HEK293 (cell line): ENCODE data around the gene ORC4.

ENCODE experiments used
- EGR2 ChIP-seq: fragments of 450-650 bp; formaldehyde crosslinking; IDR thresholded peaks from 2 replicates; pipeline ENCODE4 v1.5.1; 2016; ENCODE audit warnings: low read depth, missing biosample characterization, missing genetic modification characterization
- FEZF1 ChIP-seq: fragments of 450-650 bp; formaldehyde crosslinking; IDR thresholded peaks from 2 replicates; pipeline ENCODE4 v1.5.1; 2016; ENCODE audit warnings: missing biosample characterization, missing genetic modification characterization
- GFI1B ChIP-seq: fragments of 450-650 bp; formaldehyde crosslinking; IDR thresholded peaks from 2 replicates; pipeline ENCODE4 v1.5.1; 2016; ENCODE audit warnings: missing biosample characterization, missing genetic modification characterization
- GLIS2 ChIP-seq: fragments of 450-650 bp; formaldehyde crosslinking; IDR thresholded peaks from 2 replicates; pipeline ENCODE4 v1.5.1; 2016; ENCODE audit warnings: missing biosample characterization, missing genetic modification characterization
- REPIN1 ChIP-seq: fragments of 450-650 bp; formaldehyde crosslinking; IDR thresholded peaks from 2 replicates; pipeline ENCODE4 v1.5.1; 2017; ENCODE audit warnings: missing biosample characterization, missing genetic modification characterization, low read depth
- SALL2 ChIP-seq: fragments of 450-650 bp; formaldehyde crosslinking; IDR thresholded peaks from 2 replicates; pipeline ENCODE4 v1.5.0; 2017; ENCODE audit warnings: missing biosample characterization, mild to moderate bottlenecking, missing genetic modification characterization, borderline replicate concordance
- SCRT2 ChIP-seq: fragments of 450-650 bp; formaldehyde crosslinking; IDR thresholded peaks from 2 replicates; pipeline ENCODE4 v1.5.1; 2016; ENCODE audit warnings: missing biosample characterization, missing genetic modification characterization
- ZBTB20 ChIP-seq: fragments of 450-650 bp; formaldehyde crosslinking; IDR thresholded peaks from 2 replicates; pipeline ENCODE4 v1.5.1; 2016; ENCODE audit warnings: missing biosample characterization, missing genetic modification characterization
- ZBTB48 ChIP-seq: fragments of 450-650 bp; formaldehyde crosslinking; IDR thresholded peaks from 2 replicates; pipeline ENCODE4 v1.5.1; 2016; ENCODE audit warnings: missing biosample characterization, missing genetic modification characterization
- ZFP3 ChIP-seq: fragments of 450-650 bp; formaldehyde crosslinking; IDR thresholded peaks from 2 replicates; pipeline ENCODE4 v1.5.1; 2016; ENCODE audit warnings: low read depth, missing biosample characterization, missing genetic modification characterization
- ZNF10 ChIP-seq: fragments of 450-650 bp; formaldehyde crosslinking; IDR thresholded peaks from 2 replicates; pipeline ENCODE4 v1.5.1; 2017; ENCODE audit warnings: missing biosample characterization, missing genetic modification characterization
- ZNF112 ChIP-seq: fragments of 450-650 bp; formaldehyde crosslinking; IDR thresholded peaks from 2 replicates; pipeline ENCODE4 v1.5.0; 2017; ENCODE audit warnings: missing biosample characterization, missing genetic modification characterization
- ZNF146 ChIP-seq: fragments of 450-650 bp; formaldehyde crosslinking; IDR thresholded peaks from 2 replicates; pipeline ENCODE4 v1.5.1; 2016; ENCODE audit warnings: missing biosample characterization, missing genetic modification characterization
- ZNF169 ChIP-seq: fragments of 450-650 bp; formaldehyde crosslinking; IDR thresholded peaks from 2 replicates; pipeline ENCODE4 v1.5.1; 2016; ENCODE audit warnings: missing biosample characterization, missing genetic modification characterization
- ZNF2 ChIP-seq: fragments of 450-650 bp; formaldehyde crosslinking; IDR thresholded peaks from 2 replicates; pipeline ENCODE4 v1.5.1; 2016; ENCODE audit warnings: missing biosample characterization, missing genetic modification characterization
- ZNF341 ChIP-seq: fragments of 450-650 bp; formaldehyde crosslinking; IDR thresholded peaks from 2 replicates; pipeline ENCODE4; 2016; ENCODE audit warnings: low read depth, missing biosample characterization, missing genetic modification characterization
- ZNF354C ChIP-seq: fragments of 450-650 bp; formaldehyde crosslinking; IDR thresholded peaks from 2 replicates; pipeline ENCODE4 v1.5.1; 2016; ENCODE audit warnings: missing biosample characterization, missing genetic modification characterization, low read depth, borderline replicate concordance
- ZNF426 ChIP-seq: fragments of 450-650 bp; formaldehyde crosslinking; IDR thresholded peaks from 2 replicates; pipeline ENCODE4 v1.5.1; 2017; ENCODE audit warnings: missing biosample characterization, missing genetic modification characterization, mild to moderate bottlenecking, inconsistent platforms, moderate library complexity
- ZNF501 ChIP-seq: fragments of 450-650 bp; formaldehyde crosslinking; IDR thresholded peaks from 2 replicates; pipeline ENCODE4 v1.5.1; 2016; ENCODE audit warnings: missing biosample characterization, missing genetic modification characterization
- ZNF529 ChIP-seq: fragments of 450-650 bp; formaldehyde crosslinking; IDR thresholded peaks from 2 replicates; pipeline ENCODE4 v1.5.1; 2017; ENCODE audit warnings: missing genetic modification characterization, missing biosample characterization; ENCODE audit not compliant: insufficient replicate concordance
- ZNF555 ChIP-seq: fragments of 450-650 bp; formaldehyde crosslinking; conservative IDR thresholded peaks from 2 replicates; pipeline ENCODE4 v1.5.1; 2017; ENCODE audit warnings: missing biosample characterization, mild to moderate bottlenecking, missing genetic modification characterization, inconsistent platforms
- ZNF664 ChIP-seq: fragments of 450-650 bp; formaldehyde crosslinking; IDR thresholded peaks from 2 replicates; pipeline ENCODE4 v1.5.1; 2016; ENCODE audit warnings: missing biosample characterization, missing genetic modification characterization
- ZNF677 ChIP-seq: fragments of 450-650 bp; IDR thresholded peaks from 2 replicates; pipeline ENCODE4 v1.5.0; 2018; ENCODE audit warnings: missing biosample characterization, mild to moderate bottlenecking, missing genetic modification characterization, moderate library complexity
- TF ChIP-seq, protein P1 (sequence below): fragments of 450-650 bp; formaldehyde crosslinking; conservative IDR thresholded peaks from 2 replicates; pipeline ENCODE4 v1.5.1; 2016; ENCODE audit warnings: low read depth, missing biosample characterization, missing genetic modification characterization
- TF ChIP-seq, protein P2 (sequence below): fragments of 450-650 bp; formaldehyde crosslinking; IDR thresholded peaks from 2 replicates; pipeline ENCODE4 v1.5.1; 2016; ENCODE audit warnings: missing biosample characterization, missing genetic modification characterization
- TF ChIP-seq, protein P3 (sequence below): fragments of 450-650 bp; formaldehyde crosslinking; IDR thresholded peaks from 2 replicates; pipeline ENCODE4 v1.5.1; 2016; ENCODE audit warnings: missing biosample characterization, missing genetic modification characterization
- TF ChIP-seq, protein P4 (sequence below): fragments of 450-650 bp; formaldehyde crosslinking; IDR thresholded peaks from 2 replicates; pipeline ENCODE4 v1.5.1; 2016; ENCODE audit warnings: missing biosample characterization, missing genetic modification characterization, borderline replicate concordance
- TF ChIP-seq, protein P5 (sequence below): fragments of 450-650 bp; formaldehyde crosslinking; IDR thresholded peaks from 2 replicates; pipeline ENCODE4 v1.5.1; 2016; ENCODE audit warnings: missing biosample characterization, missing genetic modification characterization

Gene ORC4

DNA sequence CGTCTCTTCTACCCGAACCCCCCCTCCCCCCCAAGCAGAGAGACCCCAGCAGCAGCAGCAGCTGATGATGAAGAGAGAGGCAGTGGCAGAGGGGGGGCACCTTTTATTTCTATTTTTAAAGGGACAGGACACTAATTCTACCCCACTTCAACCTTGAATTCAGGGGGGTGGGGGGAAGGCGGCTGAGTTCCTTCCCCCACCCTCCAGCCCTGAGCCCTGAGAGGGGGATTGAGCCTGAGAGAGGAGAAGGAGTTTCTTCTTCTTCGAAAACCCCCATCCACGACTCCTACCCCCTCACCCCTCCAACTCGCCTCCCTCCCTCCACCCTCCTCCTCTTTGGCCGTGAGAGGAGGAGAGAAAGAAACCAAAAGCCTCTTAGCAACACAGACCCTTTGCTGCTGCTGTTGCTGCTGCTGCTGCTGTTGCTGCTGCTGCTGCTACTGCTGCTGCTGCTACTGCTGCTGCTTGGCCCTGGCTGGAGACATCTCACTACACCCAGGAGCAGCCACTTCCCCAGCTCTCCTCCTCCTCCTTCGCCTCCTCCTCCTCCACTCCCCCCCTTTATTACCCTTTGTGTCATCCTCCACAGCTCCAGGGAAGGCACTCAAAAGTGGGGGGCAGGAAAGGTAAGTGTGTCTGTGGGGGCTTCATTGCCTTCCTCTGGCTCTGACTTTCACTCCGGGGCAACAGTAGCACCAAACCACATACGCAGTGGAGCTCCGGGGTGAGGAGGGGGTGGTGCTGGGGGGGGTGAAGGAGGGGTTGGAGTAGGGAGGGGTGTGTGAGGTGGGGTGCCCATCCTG is 723 bp upstream of the ORC4 start, which contains the start of gene MBD5 (continued):
- TF ChIP-seq REPIN1 (tag by site-specific recombination): no peak
- TF ChIP-seq, protein P1, sequence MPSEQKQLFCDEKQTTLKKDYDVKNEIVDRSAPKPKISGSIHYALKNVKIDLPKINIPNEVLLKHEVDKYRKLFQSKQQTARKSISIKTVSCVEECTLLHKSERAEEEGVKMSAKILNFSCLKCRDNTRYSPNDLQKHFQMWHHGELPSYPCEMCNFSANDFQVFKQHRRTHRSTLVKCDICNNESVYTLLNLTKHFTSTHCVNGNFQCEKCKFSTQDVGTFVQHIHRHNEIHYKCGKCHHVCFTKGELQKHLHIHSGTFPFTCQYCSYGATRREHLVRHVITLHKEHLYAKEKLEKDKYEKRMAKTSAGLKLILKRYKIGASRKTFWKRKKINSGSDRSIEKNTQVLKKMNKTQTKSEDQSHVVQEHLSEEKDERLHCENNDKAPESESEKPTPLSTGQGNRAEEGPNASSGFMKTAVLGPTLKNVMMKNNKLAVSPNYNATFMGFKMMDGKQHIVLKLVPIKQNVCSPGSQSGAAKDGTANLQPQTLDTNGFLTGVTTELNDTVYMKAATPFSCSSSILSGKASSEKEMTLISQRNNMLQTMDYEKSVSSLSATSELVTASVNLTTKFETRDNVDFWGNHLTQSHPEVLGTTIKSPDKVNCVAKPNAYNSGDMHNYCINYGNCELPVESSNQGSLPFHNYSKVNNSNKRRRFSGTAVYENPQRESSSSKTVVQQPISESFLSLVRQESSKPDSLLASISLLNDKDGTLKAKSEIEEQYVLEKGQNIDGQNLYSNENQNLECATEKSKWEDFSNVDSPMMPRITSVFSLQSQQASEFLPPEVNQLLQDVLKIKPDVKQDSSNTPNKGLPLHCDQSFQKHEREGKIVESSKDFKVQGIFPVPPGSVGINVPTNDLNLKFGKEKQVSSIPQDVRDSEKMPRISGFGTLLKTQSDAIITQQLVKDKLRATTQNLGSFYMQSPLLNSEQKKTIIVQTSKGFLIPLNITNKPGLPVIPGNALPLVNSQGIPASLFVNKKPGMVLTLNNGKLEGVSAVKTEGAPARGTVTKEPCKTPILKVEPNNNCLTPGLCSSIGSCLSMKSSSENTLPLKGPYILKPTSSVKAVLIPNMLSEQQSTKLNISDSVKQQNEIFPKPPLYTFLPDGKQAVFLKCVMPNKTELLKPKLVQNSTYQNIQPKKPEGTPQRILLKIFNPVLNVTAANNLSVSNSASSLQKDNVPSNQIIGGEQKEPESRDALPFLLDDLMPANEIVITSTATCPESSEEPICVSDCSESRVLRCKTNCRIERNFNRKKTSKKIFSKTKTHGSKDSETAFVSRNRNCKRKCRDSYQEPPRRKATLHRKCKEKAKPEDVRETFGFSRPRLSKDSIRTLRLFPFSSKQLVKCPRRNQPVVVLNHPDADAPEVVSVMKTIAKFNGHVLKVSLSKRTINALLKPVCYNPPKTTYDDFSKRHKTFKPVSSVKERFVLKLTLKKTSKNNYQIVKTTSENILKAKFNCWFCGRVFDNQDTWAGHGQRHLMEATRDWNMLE (tag by site-specific recombination): no peak
- TF ChIP-seq, protein P2, sequence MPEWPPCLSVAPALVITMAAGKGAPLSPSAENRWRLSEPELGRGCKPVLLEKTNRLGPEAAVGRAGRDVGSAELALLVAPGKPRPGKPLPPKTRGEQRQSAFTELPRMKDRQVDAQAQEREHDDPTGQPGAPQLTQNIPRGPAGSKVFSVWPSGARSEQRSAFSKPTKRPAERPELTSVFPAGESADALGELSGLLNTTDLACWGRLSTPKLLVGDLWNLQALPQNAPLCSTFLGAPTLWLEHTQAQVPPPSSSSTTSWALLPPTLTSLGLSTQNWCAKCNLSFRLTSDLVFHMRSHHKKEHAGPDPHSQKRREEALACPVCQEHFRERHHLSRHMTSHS (tag by site-specific recombination): no peak
- TF ChIP-seq ZBTB20 (tag by site-specific recombination): peak; percentile 45; the same call in 1 of the 2 replicates
- TF ChIP-seq ZNF501 (tag by site-specific recombination): no peak
- TF ChIP-seq ZNF664: no peak
- TF ChIP-seq, protein P3, sequence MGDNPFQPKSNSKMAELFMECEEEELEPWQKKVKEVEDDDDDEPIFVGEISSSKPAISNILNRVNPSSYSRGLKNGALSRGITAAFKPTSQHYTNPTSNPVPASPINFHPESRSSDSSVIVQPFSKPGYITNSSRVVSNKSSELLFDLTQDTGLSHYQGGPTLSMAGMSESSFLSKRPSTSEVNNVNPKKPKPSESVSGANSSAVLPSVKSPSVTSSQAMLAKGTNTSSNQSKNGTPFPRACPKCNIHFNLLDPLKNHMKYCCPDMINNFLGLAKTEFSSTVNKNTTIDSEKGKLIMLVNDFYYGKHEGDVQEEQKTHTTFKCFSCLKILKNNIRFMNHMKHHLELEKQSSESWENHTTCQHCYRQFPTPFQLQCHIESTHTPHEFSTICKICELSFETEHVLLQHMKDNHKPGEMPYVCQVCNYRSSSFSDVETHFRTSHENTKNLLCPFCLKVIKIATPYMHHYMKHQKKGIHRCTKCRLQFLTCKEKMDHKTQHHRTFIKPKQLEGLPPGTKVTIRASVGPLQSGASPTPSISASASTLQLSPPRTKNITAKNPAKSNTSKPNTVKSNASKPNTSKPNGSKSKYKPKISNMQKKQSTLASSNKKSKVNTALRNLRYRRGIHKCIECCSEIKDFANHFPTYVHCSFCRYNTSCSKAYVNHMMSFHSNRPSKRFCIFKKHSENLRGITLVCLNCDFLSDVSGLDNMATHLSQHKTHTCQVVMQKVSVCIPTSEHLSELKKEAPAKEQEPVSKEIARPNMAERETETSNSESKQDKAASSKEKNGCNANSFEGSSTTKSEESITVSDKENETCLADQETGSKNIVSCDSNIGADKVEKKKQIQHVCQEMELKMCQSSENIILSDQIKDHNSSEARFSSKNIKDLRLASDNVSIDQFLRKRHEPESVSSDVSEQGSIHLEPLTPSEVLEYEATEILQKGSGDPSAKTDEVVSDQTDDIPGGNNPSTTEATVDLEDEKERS (tag by site-specific recombination): no peak
- TF ChIP-seq ZBTB48 (tag by site-specific recombination): no peak
- no peak for TF ChIP-seq ZNF146 (tag by site-specific recombination)
- peak; percentile 67 for TF ChIP-seq GLIS2 (tag by site-specific recombination)
- no peak for TF ChIP-seq ZNF529 (tag by site-specific recombination)
- no peak for TF ChIP-seq ZNF354C (tag by site-specific recombination)
- TF ChIP-seq ZNF10 (tag by site-specific recombination): peak; percentile 38; the same call in 1 of the 2 replicates
- peak; percentile 98 for TF ChIP-seq ZNF169 (tag by site-specific recombination)
- peak; percentile 77 for TF ChIP-seq ZNF341 (tag by site-specific recombination)
- TF ChIP-seq, protein P4, sequence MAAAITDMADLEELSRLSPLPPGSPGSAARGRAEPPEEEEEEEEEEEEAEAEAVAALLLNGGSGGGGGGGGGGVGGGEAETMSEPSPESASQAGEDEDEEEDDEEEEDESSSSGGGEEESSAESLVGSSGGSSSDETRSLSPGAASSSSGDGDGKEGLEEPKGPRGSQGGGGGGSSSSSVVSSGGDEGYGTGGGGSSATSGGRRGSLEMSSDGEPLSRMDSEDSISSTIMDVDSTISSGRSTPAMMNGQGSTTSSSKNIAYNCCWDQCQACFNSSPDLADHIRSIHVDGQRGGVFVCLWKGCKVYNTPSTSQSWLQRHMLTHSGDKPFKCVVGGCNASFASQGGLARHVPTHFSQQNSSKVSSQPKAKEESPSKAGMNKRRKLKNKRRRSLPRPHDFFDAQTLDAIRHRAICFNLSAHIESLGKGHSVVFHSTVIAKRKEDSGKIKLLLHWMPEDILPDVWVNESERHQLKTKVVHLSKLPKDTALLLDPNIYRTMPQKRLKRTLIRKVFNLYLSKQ (tag by site-specific recombination): no peak
- TF ChIP-seq EGR2: peak; percentile 45; the same call in 1 of the 2 replicates
- no peak for TF ChIP-seq ZNF112
- no peak for TF ChIP-seq GFI1B
- TF ChIP-seq ZNF677 (tag by site-specific recombination): no peak
- no peak for TF ChIP-seq SALL2 (tag by site-specific recombination)
- TF ChIP-seq FEZF1: no peak
- TF ChIP-seq ZNF2: no peak
- no peak for TF ChIP-seq ZFP3 (tag by site-specific recombination)
- no peak for TF ChIP-seq ZNF426
- no peak for TF ChIP-seq ZNF555 (tag by site-specific recombination)
- TF ChIP-seq, protein P5, sequence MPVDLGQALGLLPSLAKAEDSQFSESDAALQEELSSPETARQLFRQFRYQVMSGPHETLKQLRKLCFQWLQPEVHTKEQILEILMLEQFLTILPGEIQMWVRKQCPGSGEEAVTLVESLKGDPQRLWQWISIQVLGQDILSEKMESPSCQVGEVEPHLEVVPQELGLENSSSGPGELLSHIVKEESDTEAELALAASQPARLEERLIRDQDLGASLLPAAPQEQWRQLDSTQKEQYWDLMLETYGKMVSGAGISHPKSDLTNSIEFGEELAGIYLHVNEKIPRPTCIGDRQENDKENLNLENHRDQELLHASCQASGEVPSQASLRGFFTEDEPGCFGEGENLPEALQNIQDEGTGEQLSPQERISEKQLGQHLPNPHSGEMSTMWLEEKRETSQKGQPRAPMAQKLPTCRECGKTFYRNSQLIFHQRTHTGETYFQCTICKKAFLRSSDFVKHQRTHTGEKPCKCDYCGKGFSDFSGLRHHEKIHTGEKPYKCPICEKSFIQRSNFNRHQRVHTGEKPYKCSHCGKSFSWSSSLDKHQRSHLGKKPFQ (tag by site-specific recombination): no peak
- TF ChIP-seq SCRT2 (tag by site-specific recombination): peak; percentile 67
